Measurements from ENCODE around the gene GRIP1.

Gene GRIP1

GRCh38 chr12:66323017-66323416 lies 355.9 kb downstream of the GRIP1 start:
- TF ChIP-seq USF1 (IDR thresholded peaks at IDR 0.05) (no peak), TEAD4 (IDR thresholded peaks at IDR 0.05) (no peak), REST (IDR thresholded peaks at IDR 0.05; ENCODE audit: low read depth) (no peak), YY1 (IDR thresholded peaks at IDR 0.05; ENCODE audit: low read depth) (no peak), CEBPB (IDR thresholded peaks at IDR 0.05) (no peak), MAX (IDR thresholded peaks at IDR 0.05) (no peak), RAD21 (IDR thresholded peaks at IDR 0.05; ENCODE audit: low read depth) (no peak), CREB1 (IDR thresholded peaks at IDR 0.05; ENCODE audit: low read depth) (no peak), EGR1 (IDR thresholded peaks at IDR 0.05) (no peak), TCF12 (IDR thresholded peaks at IDR 0.05; ENCODE audit: low read depth) (no peak), EP300 (IDR thresholded peaks at IDR 0.05; ENCODE audit: borderline replicate concordance) (no peak), NFIC (IDR thresholded peaks at IDR 0.05) (no peak), FOXM1 (IDR thresholded peaks at IDR 0.05; ENCODE audit: borderline replicate concordance, low read depth) (no peak), ZBTB7A (IDR thresholded peaks at IDR 0.05; ENCODE audit: low read depth) (no peak), TAF1 (IDR thresholded peaks at IDR 0.05; ENCODE audit: low read depth) (no peak)

GRCh38 chr12:66321435-66321834 lies 357.4 kb downstream of the GRIP1 start:
- no peak for TF ChIP-seq ZBTB7A (IDR thresholded peaks at IDR 0.05; ENCODE audit: low read depth)
- no peak for TF ChIP-seq TAF1 (IDR thresholded peaks at IDR 0.05; ENCODE audit: low read depth)
- TF ChIP-seq TCF12 (IDR thresholded peaks at IDR 0.05; ENCODE audit: low read depth), result no peak

- TF ChIP-seq CEBPB (IDR thresholded peaks at IDR 0.05), result no peak
- TF ChIP-seq ZBTB7A (IDR thresholded peaks at IDR 0.05; ENCODE audit: low read depth), result no peak
- no peak for TF ChIP-seq TCF12 (IDR thresholded peaks at IDR 0.05; ENCODE audit: low read depth)
- no peak for TF ChIP-seq TEAD4 (IDR thresholded peaks at IDR 0.05)
- no peak for TF ChIP-seq YY1 (IDR thresholded peaks at IDR 0.05; ENCODE audit: low read depth)
- no peak for TF ChIP-seq CREB1 (IDR thresholded peaks at IDR 0.05; ENCODE audit: low read depth)
These were observed 357.9 kb downstream of the GRIP1 start for GRCh38 chr12:66320996-66321395.

- TF ChIP-seq CEBPB (IDR thresholded peaks at IDR 0.05) (no peak), EP300 (IDR thresholded peaks at IDR 0.05; ENCODE audit: borderline replicate concordance) (no peak), TCF12 (IDR thresholded peaks at IDR 0.05; ENCODE audit: low read depth) (no peak), NFIC (IDR thresholded peaks at IDR 0.05) (no peak), USF1 (IDR thresholded peaks at IDR 0.05) (no peak), MAX (IDR thresholded peaks at IDR 0.05) (no peak), TEAD4 (IDR thresholded peaks at IDR 0.05) (no peak), ZBTB7A (IDR thresholded peaks at IDR 0.05; ENCODE audit: low read depth) (no peak), EGR1 (IDR thresholded peaks at IDR 0.05) (no peak), YY1 (IDR thresholded peaks at IDR 0.05; ENCODE audit: low read depth) (no peak), RAD21 (IDR thresholded peaks at IDR 0.05; ENCODE audit: low read depth) (no peak), REST (IDR thresholded peaks at IDR 0.05; ENCODE audit: low read depth) (no peak), TAF1 (IDR thresholded peaks at IDR 0.05; ENCODE audit: low read depth) (no peak), CREB1 (IDR thresholded peaks at IDR 0.05; ENCODE audit: low read depth) (no peak), FOXM1 (IDR thresholded peaks at IDR 0.05; ENCODE audit: borderline replicate concordance, low read depth) (no peak)
These were observed 359.5 kb downstream of the GRIP1 start for GRCh38 chr12:66319266-66319954.

- TF ChIP-seq CEBPB (IDR thresholded peaks at IDR 0.05) (no peak), CREB1 (IDR thresholded peaks at IDR 0.05; ENCODE audit: low read depth) (no peak), TEAD4 (IDR thresholded peaks at IDR 0.05) (no peak), EP300 (IDR thresholded peaks at IDR 0.05; ENCODE audit: borderline replicate concordance) (no peak), TCF12 (IDR thresholded peaks at IDR 0.05; ENCODE audit: low read depth) (no peak), TAF1 (IDR thresholded peaks at IDR 0.05; ENCODE audit: low read depth) (no peak), NFIC (IDR thresholded peaks at IDR 0.05) (no peak), RAD21 (IDR thresholded peaks at IDR 0.05; ENCODE audit: low read depth) (no peak), USF1 (IDR thresholded peaks at IDR 0.05) (no peak), MAX (IDR thresholded peaks at IDR 0.05) (no peak), ZBTB7A (IDR thresholded peaks at IDR 0.05; ENCODE audit: low read depth) (no peak), REST (IDR thresholded peaks at IDR 0.05; ENCODE audit: low read depth) (no peak)
These were observed 364.6 kb downstream of the GRIP1 start for GRCh38 chr12:66314278-66314677.
